HAP-1 (cell line): ENCODE data around the gene POC1A.
A peak's percentile ranks its signal among the peaks of the same experiment; 100 is the strongest.
"Not testable (repeated sequence)": the region's sequence is repeated elsewhere in the genome, so short reads cannot be mapped to it uniquely, and the experiment has no call there.

Experiments used
- DNase-seq, 2 experiments: peaks; one replicate each; pipeline ENCODE4 v3.0.0-alpha.2; 2016 to 2020; ENCODE audit warnings: low spot score in 2 of 2
- H3K27me3 ChIP-seq: fragments of 250-450 bp; sonication (Bioruptor Pico); 2 replicates; pipeline ENCODE4 v1.5.1; 2020; ENCODE audit warnings: low read depth, mild to moderate bottlenecking, moderate library complexity
- H3K36me3 ChIP-seq: fragments of 250-450 bp; sonication (Bioruptor Pico); replicated peaks from 2 replicates; pipeline ENCODE4 v1.5.1; 2020; ENCODE audit warnings: mild to moderate bottlenecking
- H3K4me1 ChIP-seq: fragments of 250-450 bp; sonication (Bioruptor Pico); 2 replicates; pipeline ENCODE4 v1.5.1; 2020; ENCODE audit warnings: mild to moderate bottlenecking
- H3K4me3 ChIP-seq: fragments of 250-450 bp; sonication (Bioruptor Pico); 2 replicates; pipeline ENCODE4 v1.5.1; 2020; ENCODE audit warnings: mild to moderate bottlenecking, moderate library complexity
- H3K9me3 ChIP-seq: fragments of 250-450 bp; sonication (Bioruptor Pico); 2 replicates; pipeline ENCODE4 v1.5.1; 2020; ENCODE audit warnings: mild to moderate bottlenecking, moderate library complexity
- in situ Hi-C: fragments of 300-500 bp; cut with MboI; formaldehyde crosslinking; loops from 3 replicates; pipeline ENCODE4 v1.14.3; 2020; ENCODE audit warnings: low sequenced_read_pairs, inconsistent platforms, mixed read lengths

The POC1A gene

GRCh38 chr3:52054661-52055511, 99.3 kb downstream of the POC1A start:
- in situ Hi-C loops = no loop called here
- Histone ChIP-seq H3K4me1 (peaks cover 12% of the 10 kb centered on the region), H3K27me3 (no peaks in the 10 kb centered on the region), H3K36me3 (peaks cover 49% of the 10 kb centered on the region), H3K9me3 (no peaks in the 10 kb centered on the region), H3K4me3 (peak overlapping the region; percentile 74)
- DNase-seq = peak in 1 of 2 experiments; percentile 58

- in situ Hi-C loops = no loop called here
- Histone ChIP-seq H3K9me3 (no peaks in the 10 kb centered on the region), H3K27me3 (no peaks in the 10 kb centered on the region), H3K4me1 (peaks cover 12% of the 10 kb centered on the region), H3K4me3 (peak overlapping the region; percentile 74), H3K36me3 (peaks cover 60% of the 10 kb centered on the region)
- no peak for DNase-seq
Observed at GRCh38 chr3:52053307-52054304, 100.6 kb downstream of the POC1A start.

- H3K27me3 ChIP-seq = no peaks in the 10 kb centered on the region
- no peaks in the 10 kb centered on the region for H3K9me3 ChIP-seq
- no peak overlapping the region for H3K4me3 ChIP-seq
- H3K4me1 ChIP-seq = peaks cover 12% of the 10 kb centered on the region
- peaks cover 60% of the 10 kb centered on the region for H3K36me3 ChIP-seq
- in situ Hi-C loops = no loop called here
- DNase-seq = peak; percentile 19 to 68
Observed at GRCh38 chr3:52052831-52053306, 101.4 kb downstream of the POC1A start.

GRCh38 chr3:52051444-52051843, 102.8 kb downstream of the POC1A start:
- Histone ChIP-seq H3K4me1 (peaks cover 4% of the 10 kb centered on the region; the same call in 1 of the 2 replicates), H3K4me3 (no peak overlapping the region), H3K9me3 (no peaks in the 10 kb centered on the region), H3K36me3 (peaks cover 60% of the 10 kb centered on the region), H3K27me3 (no peaks in the 10 kb centered on the region)
- DNase-seq = no peak
- in situ Hi-C loops = no loop called here

- DNase-seq = no peak
- in situ Hi-C loops = no loop called here
- H3K4me3 ChIP-seq = no peak overlapping the region
- no peaks in the 10 kb centered on the region for H3K9me3 ChIP-seq
- H3K27me3 ChIP-seq = no peaks in the 10 kb centered on the region
- peaks cover 58% of the 10 kb centered on the region for H3K36me3 ChIP-seq
- H3K4me1 ChIP-seq = peaks cover 4% of the 10 kb centered on the region; the same call in 1 of the 2 replicates
Observed at GRCh38 chr3:52050571-52050970, 103.7 kb downstream of the POC1A start.

GRCh38 chr3:52049503-52049902, 104.7 kb downstream of the POC1A start:
- Histone ChIP-seq H3K4me3 (no peak overlapping the region), H3K27me3 (no peaks in the 10 kb centered on the region), H3K9me3 (no peaks in the 10 kb centered on the region), H3K36me3 (peaks cover 57% of the 10 kb centered on the region), H3K4me1 (peaks cover under 1% of the 10 kb centered on the region; the same call in 1 of the 2 replicates)
- in situ Hi-C loops = no loop called here
- no peak for DNase-seq

- peaks cover 36% of the 10 kb centered on the region for H3K36me3 ChIP-seq
- no peaks in the 10 kb centered on the region for H3K9me3 ChIP-seq
- in situ Hi-C loops = no loop called here
- no peaks in the 10 kb centered on the region for H3K27me3 ChIP-seq
- no peak for DNase-seq
- H3K4me3 ChIP-seq = no peak overlapping the region
- no peaks in the 10 kb centered on the region for H3K4me1 ChIP-seq
Observed at GRCh38 chr3:52047295-52047960, 106.8 kb downstream of the POC1A start.

GRCh38 chr3:52046902-52047239, 107.4 kb downstream of the POC1A start:
- Histone ChIP-seq H3K9me3 (no peaks in the 10 kb centered on the region), H3K27me3 (no peaks in the 10 kb centered on the region), H3K4me3 (no peak overlapping the region), H3K4me1 (no peaks in the 10 kb centered on the region), H3K36me3 (peaks cover 31% of the 10 kb centered on the region)
- DNase-seq = no peak
- in situ Hi-C loops = no loop called here

GRCh38 chr3:52046186-52046901, 107.9 kb downstream of the POC1A start:
- Histone ChIP-seq H3K27me3 (no peaks in the 10 kb centered on the region), H3K36me3 (peaks cover 25% of the 10 kb centered on the region), H3K4me1 (no peaks in the 10 kb centered on the region), H3K4me3 (no peak overlapping the region), H3K9me3 (no peaks in the 10 kb centered on the region)
- in situ Hi-C loops = no loop called here
- no peak for DNase-seq

- no peak overlapping the region for H3K4me3 ChIP-seq
- in situ Hi-C loops = no loop called here
- H3K36me3 ChIP-seq = peaks cover 12% of the 10 kb centered on the region
- no peaks in the 10 kb centered on the region for H3K27me3 ChIP-seq
- no peak for DNase-seq
- H3K9me3 ChIP-seq = no peaks in the 10 kb centered on the region
- peaks cover 2% of the 10 kb centered on the region for H3K4me1 ChIP-seq
Observed at GRCh38 chr3:52044869-52045619, 109.2 kb downstream of the POC1A start.

- H3K4me1 ChIP-seq = peaks cover 8% of the 10 kb centered on the region
- no peaks in the 10 kb centered on the region; the same call in 1 of the 2 replicates for H3K36me3 ChIP-seq
- no peaks in the 10 kb centered on the region for H3K27me3 ChIP-seq
- no peak overlapping the region for H3K4me3 ChIP-seq
- in situ Hi-C loops = no loop called here
- no peaks in the 10 kb centered on the region for H3K9me3 ChIP-seq
- DNase-seq = no peak
Observed at GRCh38 chr3:52043750-52044149, 110.5 kb downstream of the POC1A start.

- H3K4me1 ChIP-seq, H3K36me3 ChIP-seq, DNase-seq, H3K9me3 ChIP-seq, H3K27me3 ChIP-seq, H3K4me3 ChIP-seq, in situ Hi-C loops: not testable (repeated sequence)
Observed at GRCh38 chr3:52043039-52043438, 111.2 kb downstream of the POC1A start.
